PC-3 (cell line): ENCODE data around the gene GXYLT1. TPM values are rescaled to one million over a fixed set of nuclear protein-coding genes. Genes with fewer than 3 reads are reported as not detected.

Experiments used
- ATAC-seq: fragments of 200-7000 bp; cut with Tn5 transposase; 2 replicates; pipeline ENCODE4 v1.9.1; 2020; ENCODE audit warnings: mild to moderate bottlenecking, moderate library complexity
- BruUV-seq: library from RNA; stranded (reverse); fragments of 400-500 nt; replicated peaks from 2 replicates; lab custom pipeline; 2021; lab: Mats Ljungman, UMichigan
- CTCF ChIA-PET: fragments of 300-600 bp; sonication (Branson Sonifier 250); formaldehyde crosslinking; loops from one replicate; lab custom pipeline; 2022; ENCODE audit warnings: antibody characterized with exemption; lab: Charles Lee
- POLR2A ChIA-PET: fragments of 300-600 bp; sonication (Branson Sonifier 250); formaldehyde crosslinking; loops from one replicate; lab custom pipeline; 2022; ENCODE audit warnings: antibody characterized with exemption; ENCODE audit not compliant: unreplicated experiment; lab: Charles Lee
- DNase-seq: peaks from one replicate; pipeline ENCODE4 v3.0.0-alpha.2; 2015
- H2AFZ ChIP-seq: fragments of 300-600 bp; sonication (generic); 2 replicates; pipeline ENCODE4 v1.6.0; 2016; ENCODE audit warnings: antibody characterized with exemption, low read length
- H3F3A ChIP-seq: fragments of 300-600 bp; sonication (generic); one replicate; pipeline ENCODE4 v1.6.0; 2017; ENCODE audit warnings: antibody characterized with exemption, low read length, control low read depth, mild to moderate bottlenecking; ENCODE audit not compliant: unreplicated experiment
- H3K27ac ChIP-seq: fragments of 300-600 bp; sonication (generic); 2 replicates; pipeline ENCODE4 v1.5.1; 2016; ENCODE audit warnings: mild to moderate bottlenecking, low read length
- H3K27me3 ChIP-seq: fragments of 300-600 bp; sonication (generic); 2 replicates; pipeline ENCODE4 v1.6.1; 2016; ENCODE audit warnings: low read length, mixed read lengths
- H3K36me3 ChIP-seq: fragments of 300-600 bp; sonication (generic); 2 replicates; pipeline ENCODE4 v1.6.1; 2016; ENCODE audit warnings: low read depth, mixed run types, low read length, mixed read lengths
- H3K4me1 ChIP-seq: fragments of 300-600 bp; sonication (generic); 2 replicates; pipeline ENCODE4 v1.5.1; 2016; ENCODE audit warnings: low read length; ENCODE audit not compliant: insufficient read depth
- H3K4me2 ChIP-seq: fragments of 300-600 bp; sonication (generic); 2 replicates; pipeline ENCODE4 v1.6.0; 2016; ENCODE audit warnings: low read length
- H3K4me3 ChIP-seq: fragments of 300-600 bp; sonication (generic); 2 replicates; pipeline ENCODE4 v1.5.1; 2016; ENCODE audit warnings: mild to moderate bottlenecking, low read length, mixed read lengths
- H3K79me2 ChIP-seq: fragments of 300-600 bp; sonication (generic); 2 replicates; pipeline ENCODE4 v1.6.1; 2017; ENCODE audit warnings: low read length, mixed read lengths
- H3K9ac ChIP-seq: fragments of 300-600 bp; sonication (generic); 2 replicates; pipeline ENCODE4 v1.6.0; 2016; ENCODE audit warnings: mild to moderate bottlenecking, low read length
- H3K9me2 ChIP-seq: fragments of 300-600 bp; sonication (generic); replicated peaks from 2 replicates; pipeline ENCODE4 v1.6.1; 2016; ENCODE audit warnings: mixed run types, low read length, mixed read lengths
- H3K9me3 ChIP-seq: fragments of 300-600 bp; sonication (generic); 2 replicates; pipeline ENCODE4 v1.6.1; 2016; ENCODE audit warnings: low read length, mixed read lengths
- H4K20me1 ChIP-seq: fragments of 300-600 bp; sonication (generic); 2 replicates; pipeline ENCODE4 v1.6.1; 2016; ENCODE audit warnings: low read length, mixed read lengths
- CTCF ChIP-seq: fragments of 300-600 bp; sonication (generic); conservative IDR thresholded peaks from 2 replicates; pipeline ENCODE4 v1.5.1; 2017; ENCODE audit warnings: antibody characterized with exemption, low read depth, mild to moderate bottlenecking, low read length
- EZH2 ChIP-seq: fragments of 300-600 bp; sonication (generic); IDR thresholded peaks from one replicate; pipeline ENCODE4 v1.6.1; 2017; ENCODE audit warnings: antibody characterized with exemption, mild to moderate bottlenecking, low read length; ENCODE audit not compliant: unreplicated experiment
- EZH2phosphoT487 ChIP-seq: fragments of 300-600 bp; sonication (generic); IDR thresholded peaks from 2 replicates; pipeline ENCODE4 v1.6.1; 2018; ENCODE audit warnings: mild to moderate bottlenecking, antibody characterized with exemption, low read length, borderline replicate concordance
- intact Hi-C: fragments of 100-400 bp; cut with micrococcal nuclease; formaldehyde crosslinking; loops from 2 replicates; pipeline ENCODE4 v1.9.0; 2023
- total RNA-seq: library from RNA; depleted of rRNA; stranded (reverse); fragments of >200 nt; gene quantifications from 2 replicates; pipeline ENCODE4 v1.2.3, GENCODE V29; 2014

GXYLT1 gene
- total RNA-seq, 1 experiment from 2014 or later = 5.1 TPM

DNA sequence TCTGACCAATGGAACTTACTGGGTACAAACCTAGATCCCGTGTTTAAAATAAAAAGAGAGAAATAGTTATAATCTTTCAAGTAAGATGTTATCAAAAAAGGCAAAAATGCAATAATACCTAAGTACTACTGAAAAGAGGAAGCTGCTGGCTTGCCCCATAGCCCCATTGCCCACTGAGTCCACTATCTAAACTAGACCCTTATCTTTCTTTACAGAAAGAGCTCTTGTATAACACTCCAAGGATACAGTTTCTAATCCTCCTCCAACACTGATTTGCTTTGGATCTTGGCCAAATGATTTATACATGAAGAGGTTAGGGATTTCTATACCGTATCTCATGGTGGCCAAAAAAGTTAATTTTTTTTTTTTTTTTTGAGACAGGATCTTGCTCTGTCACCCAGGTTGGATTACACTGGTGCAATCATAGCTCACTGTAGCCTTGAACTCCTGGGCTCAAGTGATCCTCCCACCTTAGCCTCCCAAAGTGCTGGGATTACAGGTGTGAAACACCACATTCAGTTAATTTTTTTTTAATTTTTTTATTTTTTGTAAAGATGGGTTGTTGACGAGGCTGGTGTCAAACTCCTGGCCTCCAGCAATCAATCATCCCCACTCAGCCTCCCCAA is 2.6 kb downstream of the GXYLT1 start:
- CTCF ChIA-PET = no interaction called here
- no peak for TF ChIP-seq CTCF
- peaks cover 11% of the 10 kb centered on the region; the same call in 1 of the 2 replicates for H4K20me1 ChIP-seq
- no peaks in the 10 kb centered on the region for H3K9me3 ChIP-seq
- no peaks in the 10 kb centered on the region for H3K9me2 ChIP-seq
- ATAC-seq (no peak), DNase-seq (no peak)
- POLR2A ChIA-PET = no interaction called here
- no peaks in the 10 kb centered on the region for H3K36me3 ChIP-seq
- no peak overlapping the region for H3K27ac ChIP-seq
- 0 out of 2 replicates have a peak overlapping the region, but pooled peaks have one; percentile 90 for H3K4me2 ChIP-seq
- no peaks in the 10 kb centered on the region for H3F3A ChIP-seq
- peaks cover 68% of the 10 kb centered on the region for H3K79me2 ChIP-seq
- peak overlapping the region; percentile 86; the same call in 1 of the 2 replicates for H3K4me3 ChIP-seq
- H2AFZ ChIP-seq = no peak overlapping the region
- intact Hi-C loops = loop anchor here (5.0 kb wide), 1 partner anchor 95 kb away; the partner anchor contains the start of gene YAF2
- no TSS peak for BruUV-seq
- H3K4me1 ChIP-seq = peaks cover 23% of the 10 kb centered on the region; the same call in 1 of the 2 replicates
- H3K9ac ChIP-seq = no peak overlapping the region
- no peaks in the 10 kb centered on the region for H3K27me3 ChIP-seq

GRCh38 chr12:42140901-42141300 is 3.8 kb downstream of the GXYLT1 start:
- ChIA-PET CTCF (no interaction called here), POLR2A (interaction anchor here (0.6 kb wide), 1 partner anchor 53 kb away, joined by 3 read pairs; no protein-coding TSS in a partner anchor)
- H3K4me3 ChIP-seq = no peak overlapping the region
- no peak overlapping the region for H3K4me2 ChIP-seq
- peaks cover 11% of the 10 kb centered on the region; the same call in 1 of the 2 replicates for H4K20me1 ChIP-seq
- peaks cover 80% of the 10 kb centered on the region for H3K79me2 ChIP-seq
- no peaks in the 10 kb centered on the region for H3F3A ChIP-seq
- H2AFZ ChIP-seq = no peak overlapping the region
- H3K27me3 ChIP-seq = no peaks in the 10 kb centered on the region
- DNase-seq (peak; percentile 62), ATAC-seq (no peak)
- H3K27ac ChIP-seq = no peak overlapping the region
- BruUV-seq = no TSS peak
- peaks cover 27% of the 10 kb centered on the region for H3K4me1 ChIP-seq
- no peaks in the 10 kb centered on the region for H3K9me2 ChIP-seq
- intact Hi-C loops = loop anchor here (5.0 kb wide), 1 partner anchor 96 kb away; the partner anchor contains the start of gene YAF2
- H3K9me3 ChIP-seq = no peaks in the 10 kb centered on the region
- TF ChIP-seq CTCF (no peak), EZH2 (no peak), EZH2phosphoT487 (no peak)
- H3K36me3 ChIP-seq = no peaks in the 10 kb centered on the region
- H3K9ac ChIP-seq = no peak overlapping the region

- Histone ChIP-seq H2AFZ (no peak overlapping the region), H3K4me1 (peaks cover 27% of the 10 kb centered on the region), H3K4me3 (no peak overlapping the region), H3K79me2 (peaks cover 93% of the 10 kb centered on the region), H3K27ac (no peak overlapping the region), H3K36me3 (no peaks in the 10 kb centered on the region), H3K4me2 (peak overlapping the region; percentile 9), H3K27me3 (no peaks in the 10 kb centered on the region), H3K9me3 (no peaks in the 10 kb centered on the region), H3K9ac (no peak overlapping the region), H3K9me2 (no peaks in the 10 kb centered on the region), H3F3A (no peaks in the 10 kb centered on the region), H4K20me1 (peaks cover 4% of the 10 kb centered on the region; the same call in 1 of the 2 replicates)
- peak; percentile 66 for ATAC-seq
- TF ChIP-seq EZH2 (no peak), EZH2phosphoT487 (no peak), CTCF (no peak)
- peak; percentile 68 for DNase-seq
- intact Hi-C loops = no loop called here
- ChIA-PET POLR2A (no interaction called here), CTCF (no interaction called here)
- BruUV-seq = no TSS peak
Observed at GRCh38 chr12:42135259-42135814, 9.3 kb downstream of the GXYLT1 start.
